Panc1 (cell line): Measurements from ENCODE around the gene NEK7. TPM values are rescaled to one million over a fixed set of nuclear protein-coding genes. Genes with fewer than 3 reads are reported as not detected.

ENCODE experiments used
- ATAC-seq: fragments of 200-7000 bp; cut with Tn5 transposase; 2 replicates; pipeline ENCODE4 v1.9.1; 2020; ENCODE audit warnings: mild to moderate bottlenecking, moderate library complexity
- BruUV-seq: library from RNA; stranded (reverse); fragments of 400-500 nt; replicated peaks from 2 replicates; lab custom pipeline; 2021; lab: Mats Ljungman, UMichigan
- CTCF ChIA-PET: fragments of 300-600 bp; sonication (Branson Sonifier 250); formaldehyde crosslinking; loops from one replicate; lab custom pipeline; 2022; ENCODE audit warnings: antibody characterized with exemption; lab: Charles Lee
- POLR2A ChIA-PET: fragments of 300-600 bp; sonication (Branson Sonifier 250); formaldehyde crosslinking; loops from one replicate; lab custom pipeline; 2022; ENCODE audit warnings: antibody characterized with exemption; lab: Charles Lee
- DNase-seq: peaks from one replicate; pipeline ENCODE4 v3.0.0-alpha.2; 2010; ENCODE audit warnings: low read depth, low spot score
- H3K27ac ChIP-seq: 2 replicates; pipeline ENCODE4 v1.5.1; 2011; ENCODE audit warnings: mild to moderate bottlenecking, low read length, inconsistent platforms
- H3K27me3 ChIP-seq: fragments of 200-500 bp; sonication (Bioruptor generic); 2 replicates; pipeline ENCODE4 v1.6.0; 2014; ENCODE audit warnings: low read length, inconsistent platforms; ENCODE audit not compliant: control insufficient read depth, insufficient read depth
- H3K36me3 ChIP-seq: fragments of 200-500 bp; sonication (Bioruptor generic); 2 replicates; pipeline ENCODE4 v1.5.1; 2014; ENCODE audit warnings: inconsistent platforms, mild to moderate bottlenecking, low read length, moderate library complexity; ENCODE audit not compliant: control insufficient read depth, insufficient read depth
- H3K4me1 ChIP-seq: 2 replicates; pipeline ENCODE4 v1.5.1; 2011; ENCODE audit warnings: inconsistent platforms, mild to moderate bottlenecking, low read length, moderate library complexity; ENCODE audit not compliant: control insufficient read depth, insufficient read depth
- H3K4me3 ChIP-seq, 2 experiments: 2 replicates each; pipeline ENCODE4 v1.5.1; 2011 to 2012; ENCODE audit warnings: low read depth in 2 of 2, low read length in 2 of 2, mild to moderate bottlenecking in 2 of 2, inconsistent platforms in 1 of 2, moderate library complexity in 1 of 2
- H3K9me3 ChIP-seq: fragments of 200-500 bp; sonication (Bioruptor generic); 2 replicates; pipeline ENCODE4 v1.5.1; 2014; ENCODE audit warnings: low read depth, mild to moderate bottlenecking, inconsistent platforms, low read length, moderate library complexity; ENCODE audit not compliant: control insufficient read depth, insufficient read depth
- POLR2AphosphoS5 ChIP-seq: IDR thresholded peaks from 2 replicates; pipeline ENCODE4 v1.6.1; 2012; ENCODE audit warnings: mild to moderate bottlenecking, low read depth, low read length, moderate library complexity
- REST ChIP-seq, 2 experiments: IDR thresholded peaks; 2 replicates each; pipeline ENCODE4 v1.6.1; 2011 to 2012; ENCODE audit warnings: low read depth in 2 of 2, control low read depth in 1 of 2, low read length in 1 of 2, mild to moderate bottlenecking in 1 of 2, moderate library complexity in 1 of 2; ENCODE audit not compliant: insufficient read depth in 1 of 2
- SIN3A ChIP-seq: IDR thresholded peaks from 2 replicates; pipeline ENCODE4 v1.6.1; 2012; ENCODE audit warnings: low read depth, mild to moderate bottlenecking, low read length, moderate library complexity, borderline replicate concordance; ENCODE audit not compliant: insufficient read depth
- TCF7L2 ChIP-seq: IDR thresholded peaks from 2 replicates; pipeline ENCODE4 v1.6.1; 2011; ENCODE audit warnings: mild to moderate bottlenecking, low read depth, low read length, inconsistent platforms
- in situ Hi-C: cut with HindIII; loops from 2 replicates; pipeline ENCODE4 v1.10.0; 2016; ENCODE audit warnings: low sequenced_read_pairs, low pct_unique_long_range_greater_than_20kb
- intact Hi-C: fragments of 100-400 bp; cut with micrococcal nuclease; formaldehyde crosslinking; loops from one replicate; pipeline ENCODE4 v1.10.0; 2022; ENCODE audit not compliant: unreplicated experiment
- total RNA-seq: library from RNA; stranded (reverse); gene quantifications from one replicate; pipeline ENCODE4 v1.2.1, GENCODE V29; 2021; ENCODE audit not compliant: unreplicated experiment
- TF ChIP-seq, protein P1 (sequence below): fragments of 450-650 bp; IDR thresholded peaks from 2 replicates; pipeline ENCODE4 v1.5.1; 2017; ENCODE audit warnings: mild to moderate bottlenecking

Gene NEK7
- total RNA-seq, 1 experiment from 2014 or later = 53.0 TPM

GRCh38 chr1:198121056-198121826 is 35.6 kb upstream of the NEK7 start:
- H3K4me3 ChIP-seq = no peak overlapping the region
- H3K4me1 ChIP-seq = no peaks in the 10 kb centered on the region
- TF ChIP-seq REST (IDR thresholded peaks at IDR 0.05; ENCODE audit: insufficient read depth in 1 of 2, low read depth in 2 of 2, low read length in 1 of 2) = no peak
- no peak for TF ChIP-seq SIN3A
- TF ChIP-seq POLR2AphosphoS5 = no peak
- no peak for TF ChIP-seq TCF7L2
- TF ChIP-seq, protein P1, sequence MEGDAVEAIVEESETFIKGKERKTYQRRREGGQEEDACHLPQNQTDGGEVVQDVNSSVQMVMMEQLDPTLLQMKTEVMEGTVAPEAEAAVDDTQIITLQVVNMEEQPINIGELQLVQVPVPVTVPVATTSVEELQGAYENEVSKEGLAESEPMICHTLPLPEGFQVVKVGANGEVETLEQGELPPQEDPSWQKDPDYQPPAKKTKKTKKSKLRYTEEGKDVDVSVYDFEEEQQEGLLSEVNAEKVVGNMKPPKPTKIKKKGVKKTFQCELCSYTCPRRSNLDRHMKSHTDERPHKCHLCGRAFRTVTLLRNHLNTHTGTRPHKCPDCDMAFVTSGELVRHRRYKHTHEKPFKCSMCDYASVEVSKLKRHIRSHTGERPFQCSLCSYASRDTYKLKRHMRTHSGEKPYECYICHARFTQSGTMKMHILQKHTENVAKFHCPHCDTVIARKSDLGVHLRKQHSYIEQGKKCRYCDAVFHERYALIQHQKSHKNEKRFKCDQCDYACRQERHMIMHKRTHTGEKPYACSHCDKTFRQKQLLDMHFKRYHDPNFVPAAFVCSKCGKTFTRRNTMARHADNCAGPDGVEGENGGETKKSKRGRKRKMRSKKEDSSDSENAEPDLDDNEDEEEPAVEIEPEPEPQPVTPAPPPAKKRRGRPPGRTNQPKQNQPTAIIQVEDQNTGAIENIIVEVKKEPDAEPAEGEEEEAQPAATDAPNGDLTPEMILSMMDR = no peak
- no peaks in the 10 kb centered on the region for H3K27me3 ChIP-seq
- intact Hi-C loops = no loop called here
- ATAC-seq (no peak), DNase-seq (no peak)
- POLR2A ChIA-PET = no interaction called here
- H3K27ac ChIP-seq = no peak overlapping the region
- CTCF ChIA-PET = no interaction called here
- no peaks in the 10 kb centered on the region for H3K36me3 ChIP-seq
- no peaks in the 10 kb centered on the region for H3K9me3 ChIP-seq
- no TSS peak for BruUV-seq
- in situ Hi-C loops = no loop called here

DNA sequence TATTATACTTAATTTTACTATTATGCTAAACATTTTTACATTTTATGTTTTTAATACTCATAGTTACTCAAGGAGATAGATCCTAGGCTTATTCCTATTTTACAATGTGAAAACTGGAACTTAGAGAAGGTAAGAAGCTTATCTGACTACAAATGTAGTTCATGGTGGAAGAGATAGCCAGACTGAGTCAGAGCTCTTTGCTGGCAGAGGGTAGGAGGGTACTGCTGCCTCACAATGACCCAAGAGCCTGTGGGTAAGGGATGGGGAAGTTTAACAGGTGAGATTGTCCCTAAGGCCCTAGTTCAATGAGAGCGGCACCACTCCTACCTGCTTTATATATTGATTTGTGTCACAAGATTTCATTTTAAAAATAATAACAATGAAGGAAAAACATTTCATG is 34.1 kb upstream of the NEK7 start:
- no peaks in the 10 kb centered on the region for H3K36me3 ChIP-seq
- H3K4me3 ChIP-seq = no peak overlapping the region
- no TSS peak for BruUV-seq
- H3K4me1 ChIP-seq = no peaks in the 10 kb centered on the region
- intact Hi-C loops (no loop called here), in situ Hi-C loops (no loop called here)
- POLR2A ChIA-PET = no interaction called here
- DNase-seq = no peak
- ATAC-seq = no peak
- CTCF ChIA-PET = no interaction called here
- no peak overlapping the region for H3K27ac ChIP-seq
- no peaks in the 10 kb centered on the region for H3K9me3 ChIP-seq
- no peaks in the 10 kb centered on the region for H3K27me3 ChIP-seq
- TF ChIP-seq POLR2AphosphoS5 (no peak), REST (IDR thresholded peaks at IDR 0.05; ENCODE audit: insufficient read depth in 1 of 2, low read depth in 2 of 2, low read length in 1 of 2) (no peak), TCF7L2 (no peak), SIN3A (no peak)
- TF ChIP-seq, protein P1 = no peak
